HG03139 (cell line): ENCODE results near the gene ALPK3.

ENCODE experiments used
- ATAC-seq: cut with Tn5 transposase; IDR thresholded peaks from one replicate; pipeline ENCODE4 v1.9.1; 2021; ENCODE audit not compliant: unreplicated experiment

The ALPK3 gene

GRCh38 chr15:84823282-84823878 lies 6.2 kb downstream of the ALPK3 start:
- ATAC-seq = no peak

GRCh38 chr15:84824260-84825007 lies 7.3 kb downstream of the ALPK3 start:
- no peak for ATAC-seq

GRCh38 chr15:84826369-84826823 lies 9.2 kb downstream of the ALPK3 start:
- ATAC-seq = no peak

- ATAC-seq = no peak
Measured at GRCh38 chr15:84827246-84827645, 10.1 kb downstream of the ALPK3 start.

- no peak for ATAC-seq
Measured at GRCh38 chr15:84828086-84828908, 11.1 kb downstream of the ALPK3 start.

- ATAC-seq = no peak
Measured at GRCh38 chr15:84829428-84829827, 12.3 kb downstream of the ALPK3 start.

- no peak for ATAC-seq
Measured at GRCh38 chr15:84830036-84830435, 12.9 kb downstream of the ALPK3 start.

- ATAC-seq = no peak
Measured at GRCh38 chr15:84831028-84831427, 13.9 kb downstream of the ALPK3 start.

GRCh38 chr15:84831613-84832012 lies 14.5 kb downstream of the ALPK3 start:
- ATAC-seq = no peak

- ATAC-seq = no peak
Measured at GRCh38 chr15:84832448-84833040, 15.4 kb downstream of the ALPK3 start.

- ATAC-seq = no peak
Measured at GRCh38 chr15:84833447-84834228, 16.5 kb downstream of the ALPK3 start.

- no peak for ATAC-seq
Measured at GRCh38 chr15:84834229-84834955, 17.2 kb downstream of the ALPK3 start.

- ATAC-seq = no peak
Measured at GRCh38 chr15:84834969-84835368, 17.8 kb downstream of the ALPK3 start.

GRCh38 chr15:84835661-84836337 lies 18.6 kb downstream of the ALPK3 start:
- ATAC-seq = no peak

- no peak for ATAC-seq
Measured at GRCh38 chr15:84836844-84837243, 19.7 kb downstream of the ALPK3 start.

- no peak for ATAC-seq
Measured at GRCh38 chr15:84839714-84840113, 22.6 kb downstream of the ALPK3 start.

GRCh38 chr15:84840255-84840654 lies 23.1 kb downstream of the ALPK3 start:
- ATAC-seq = no peak

- ATAC-seq = no peak
Measured at GRCh38 chr15:84840741-84841429, 23.7 kb downstream of the ALPK3 start.

GRCh38 chr15:84842781-84843180 lies 25.6 kb downstream of the ALPK3 start:
- ATAC-seq = no peak
